ENCODE results near the gene HNRNPA3.

DNA sequence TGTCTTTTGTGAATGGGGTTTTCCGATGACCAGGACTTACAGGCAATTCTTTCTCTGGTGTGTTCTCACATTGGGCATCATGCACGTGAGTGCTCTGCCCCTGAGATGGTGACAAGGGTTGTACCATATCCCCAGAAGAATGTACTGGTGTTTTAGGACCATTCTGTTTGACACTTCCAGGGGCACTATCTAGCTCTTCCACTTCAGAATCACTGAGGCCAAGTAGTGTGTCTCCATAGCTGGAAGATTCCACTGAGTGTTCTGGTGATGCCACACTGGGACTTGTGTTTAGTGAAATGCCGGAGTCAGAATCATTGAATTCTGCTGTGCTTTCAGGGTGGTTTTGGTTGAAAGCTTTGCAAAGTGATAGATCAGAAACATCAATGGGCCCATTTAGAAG is 18.7 kb downstream of the HNRNPA3 start:
- no peak for TF ChIP-seq SETDB1 (IDR thresholded peaks at IDR 0.05; ENCODE audit: insufficient read length, low read length)
- TF ChIP-seq TRIM28 (IDR thresholded peaks at IDR 0.05; ENCODE audit: borderline replicate concordance, low read length) = no peak
- no peak for TF ChIP-seq YY1 (tag by site-specific recombination; IDR thresholded peaks at IDR 0.05)
- no peak for TF ChIP-seq ZNF707 (tag by site-specific recombination; IDR thresholded peaks at IDR 0.05)
- TF ChIP-seq ZNF324 (tag by site-specific recombination; IDR thresholded peaks at IDR 0.05) = no peak
- TF ChIP-seq, protein P1, sequence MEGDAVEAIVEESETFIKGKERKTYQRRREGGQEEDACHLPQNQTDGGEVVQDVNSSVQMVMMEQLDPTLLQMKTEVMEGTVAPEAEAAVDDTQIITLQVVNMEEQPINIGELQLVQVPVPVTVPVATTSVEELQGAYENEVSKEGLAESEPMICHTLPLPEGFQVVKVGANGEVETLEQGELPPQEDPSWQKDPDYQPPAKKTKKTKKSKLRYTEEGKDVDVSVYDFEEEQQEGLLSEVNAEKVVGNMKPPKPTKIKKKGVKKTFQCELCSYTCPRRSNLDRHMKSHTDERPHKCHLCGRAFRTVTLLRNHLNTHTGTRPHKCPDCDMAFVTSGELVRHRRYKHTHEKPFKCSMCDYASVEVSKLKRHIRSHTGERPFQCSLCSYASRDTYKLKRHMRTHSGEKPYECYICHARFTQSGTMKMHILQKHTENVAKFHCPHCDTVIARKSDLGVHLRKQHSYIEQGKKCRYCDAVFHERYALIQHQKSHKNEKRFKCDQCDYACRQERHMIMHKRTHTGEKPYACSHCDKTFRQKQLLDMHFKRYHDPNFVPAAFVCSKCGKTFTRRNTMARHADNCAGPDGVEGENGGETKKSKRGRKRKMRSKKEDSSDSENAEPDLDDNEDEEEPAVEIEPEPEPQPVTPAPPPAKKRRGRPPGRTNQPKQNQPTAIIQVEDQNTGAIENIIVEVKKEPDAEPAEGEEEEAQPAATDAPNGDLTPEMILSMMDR (tag by site-specific recombination; IDR thresholded peaks at IDR 0.05) = no peak
- TF ChIP-seq, protein P2, sequence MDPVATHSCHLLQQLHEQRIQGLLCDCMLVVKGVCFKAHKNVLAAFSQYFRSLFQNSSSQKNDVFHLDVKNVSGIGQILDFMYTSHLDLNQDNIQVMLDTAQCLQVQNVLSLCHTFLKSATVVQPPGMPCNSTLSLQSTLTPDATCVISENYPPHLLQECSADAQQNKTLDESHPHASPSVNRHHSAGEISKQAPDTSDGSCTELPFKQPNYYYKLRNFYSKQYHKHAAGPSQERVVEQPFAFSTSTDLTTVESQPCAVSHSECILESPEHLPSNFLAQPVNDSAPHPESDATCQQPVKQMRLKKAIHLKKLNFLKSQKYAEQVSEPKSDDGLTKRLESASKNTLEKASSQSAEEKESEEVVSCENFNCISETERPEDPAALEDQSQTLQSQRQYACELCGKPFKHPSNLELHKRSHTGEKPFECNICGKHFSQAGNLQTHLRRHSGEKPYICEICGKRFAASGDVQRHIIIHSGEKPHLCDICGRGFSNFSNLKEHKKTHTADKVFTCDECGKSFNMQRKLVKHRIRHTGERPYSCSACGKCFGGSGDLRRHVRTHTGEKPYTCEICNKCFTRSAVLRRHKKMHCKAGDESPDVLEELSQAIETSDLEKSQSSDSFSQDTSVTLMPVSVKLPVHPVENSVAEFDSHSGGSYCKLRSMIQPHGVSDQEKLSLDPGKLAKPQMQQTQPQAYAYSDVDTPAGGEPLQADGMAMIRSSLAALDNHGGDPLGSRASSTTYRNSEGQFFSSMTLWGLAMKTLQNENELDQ (tag by site-specific recombination; IDR thresholded peaks at IDR 0.05; ENCODE audit: low read depth) = no peak
- no peak for TF ChIP-seq ZNF433 (tag by site-specific recombination; IDR thresholded peaks at IDR 0.05; ENCODE audit: low read depth)
- TF ChIP-seq ZNF558 (tag by site-specific recombination; IDR thresholded peaks at IDR 0.05) = no peak
- TF ChIP-seq PRDM1 (tag by site-specific recombination; IDR thresholded peaks at IDR 0.05) = no peak
- no peak for TF ChIP-seq ZNF24 (tag by site-specific recombination; IDR thresholded peaks at IDR 0.05)
- TF ChIP-seq, protein P3, sequence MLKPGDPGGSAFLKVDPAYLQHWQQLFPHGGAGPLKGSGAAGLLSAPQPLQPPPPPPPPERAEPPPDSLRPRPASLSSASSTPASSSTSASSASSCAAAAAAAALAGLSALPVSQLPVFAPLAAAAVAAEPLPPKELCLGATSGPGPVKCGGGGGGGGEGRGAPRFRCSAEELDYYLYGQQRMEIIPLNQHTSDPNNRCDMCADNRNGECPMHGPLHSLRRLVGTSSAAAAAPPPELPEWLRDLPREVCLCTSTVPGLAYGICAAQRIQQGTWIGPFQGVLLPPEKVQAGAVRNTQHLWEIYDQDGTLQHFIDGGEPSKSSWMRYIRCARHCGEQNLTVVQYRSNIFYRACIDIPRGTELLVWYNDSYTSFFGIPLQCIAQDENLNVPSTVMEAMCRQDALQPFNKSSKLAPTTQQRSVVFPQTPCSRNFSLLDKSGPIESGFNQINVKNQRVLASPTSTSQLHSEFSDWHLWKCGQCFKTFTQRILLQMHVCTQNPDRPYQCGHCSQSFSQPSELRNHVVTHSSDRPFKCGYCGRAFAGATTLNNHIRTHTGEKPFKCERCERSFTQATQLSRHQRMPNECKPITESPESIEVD (tag by site-specific recombination; IDR thresholded peaks at IDR 0.05) = no peak
- no peak for TF ChIP-seq ZNF416 (tag by site-specific recombination; IDR thresholded peaks at IDR 0.05)
